Suprapubic skin (tissue), 3 donors: ENCODE measurements around the gene ERF.

Experiments used
- CTCF ChIP-seq, 2 donors: fragments of 200-600 bp in 1 of 2; fragments of 450-650 bp in 1 of 2; sonication (generic) in 1 of 2; IDR thresholded peaks; one replicate each; pipeline ENCODE4 v1.5.1; 2016 to 2019; ENCODE audit warnings: antibody characterized with exemption in 2 of 2, mild to moderate bottlenecking in 1 of 2, moderate library complexity in 1 of 2
- POLR2AphosphoS5 ChIP-seq, 3 donors: sonication (generic); formaldehyde crosslinking; IDR thresholded peaks; one replicate each; pipeline ENCODE4 v1.6.1; 2017; ENCODE audit warnings: antibody characterized with exemption in 3 of 3

- TF ChIP-seq CTCF (IDR thresholded peaks at IDR 0.05) (no peak), POLR2AphosphoS5 (IDR thresholded peaks at IDR 0.05) (no peak)
Measured at GRCh38 chr19:42241279-42241678, 13.6 kb downstream of the ERF start.
